CD14-positive monocyte (primary cell): ENCODE data around the gene CAPN8. TPM values are rescaled to one million over a fixed set of nuclear protein-coding genes. Genes with fewer than 3 reads are reported as not detected.

Source experiments
- DNase-seq, 3 donors: peaks; one replicate each; pipeline ENCODE4 v3.0.0-alpha.2; 2011 to 2022
- H2AFZ ChIP-seq: 2 replicates; pipeline ENCODE4 v1.6.0; 2012; ENCODE audit warnings: mild to moderate bottlenecking, low read depth, low read length, inconsistent platforms; ENCODE audit not compliant: insufficient read depth, poor library complexity, severe bottlenecking
- H3K27ac ChIP-seq, 2 donors: 1 replicate in 1 of 2; 2 replicates in 1 of 2; pipeline ENCODE4 v1.5.1; 2012 to 2013; ENCODE audit warnings: low read length in 2 of 2, control low read depth in 1 of 2, inconsistent platforms in 1 of 2, low read depth in 1 of 2, mild to moderate bottlenecking in 1 of 2
- H3K27me3 ChIP-seq, 2 donors: one replicate each; pipeline versions ENCODE4 v1.6.0 to v1.6.1; 2011 to 2013; ENCODE audit warnings: low read length in 2 of 2; ENCODE audit not compliant: control insufficient read depth in 2 of 2, insufficient read depth in 2 of 2
- H3K36me3 ChIP-seq, 2 donors: replicated peaks in 1 of 2; 1 replicate in 1 of 2; 2 replicates in 1 of 2; pipeline versions ENCODE4 v1.5.1 to v1.6.1; 2012 to 2013; ENCODE audit warnings: low read length in 2 of 2, control low read depth in 1 of 2, inconsistent platforms in 1 of 2, mild to moderate bottlenecking in 1 of 2; ENCODE audit not compliant: insufficient read depth in 2 of 2, control insufficient read depth in 1 of 2
- H3K4me1 ChIP-seq, 2 donors: 1 replicate in 1 of 2; 2 replicates in 1 of 2; pipeline versions ENCODE4 v1.5.1 to v1.6.1; 2012 to 2013; ENCODE audit warnings: low read length in 2 of 2, control low read depth in 1 of 2, inconsistent platforms in 1 of 2, mild to moderate bottlenecking in 1 of 2, moderate library complexity in 1 of 2; ENCODE audit not compliant: insufficient read depth in 2 of 2, control insufficient read depth in 1 of 2
- H3K4me2 ChIP-seq: replicated peaks from 2 replicates; pipeline ENCODE3; 2012; ENCODE audit warnings: low read length, moderate library complexity, mild to moderate bottlenecking; ENCODE audit not compliant: poor library complexity, severe bottlenecking; ENCODE audit errors: extremely low read depth
- H3K4me3 ChIP-seq, 3 experiments: fragments of 200-600 bp in 1 of 3; sonication (generic) in 1 of 3; replicated peaks in 1 of 3; 1 replicate in 2 of 3; 2 replicates in 1 of 3; pipeline ENCODE4 v1.5.1; 2011 to 2013; ENCODE audit warnings: low read length in 3 of 3, mild to moderate bottlenecking in 3 of 3, control low read depth in 2 of 3, low read depth in 2 of 3, inconsistent platforms in 1 of 3, moderate library complexity in 1 of 3
- H3K79me2 ChIP-seq: 2 replicates; pipeline ENCODE4 v1.6.0; 2012; ENCODE audit warnings: mild to moderate bottlenecking, control low read depth, inconsistent platforms, low read length, moderate library complexity; ENCODE audit not compliant: insufficient read depth
- H3K9ac ChIP-seq: 2 replicates; pipeline ENCODE4 v1.6.0; 2017; ENCODE audit warnings: low read length, mild to moderate bottlenecking; ENCODE audit not compliant: insufficient read depth, poor library complexity, severe bottlenecking
- H3K9me3 ChIP-seq, 2 donors: replicated peaks in 1 of 2; 1 replicate in 1 of 2; 2 replicates in 1 of 2; pipeline versions ENCODE4 v1.5.1 to v1.6.1; 2012 to 2013; ENCODE audit warnings: low read length in 2 of 2, control low read depth in 1 of 2; ENCODE audit not compliant: control insufficient read depth in 1 of 2, insufficient read depth in 1 of 2
- H4K20me1 ChIP-seq: 2 replicates; pipeline ENCODE4 v1.6.0; 2012; ENCODE audit warnings: mild to moderate bottlenecking, low read length, control low read depth, moderate library complexity; ENCODE audit not compliant: insufficient read depth
- H3K27ac Mint-ChIP-seq, 7 donors: one replicate each; pipeline ENCODE4 v1.8.0; 2020; ENCODE audit warnings: mild to moderate bottlenecking in 7 of 7, mixed read lengths in 7 of 7, moderate library complexity in 6 of 7, inconsistent platforms in 2 of 7
- H3K27me3 Mint-ChIP-seq, 3 donors: one replicate each; pipeline ENCODE4 v1.8.0; 2021 to 2022; ENCODE audit warnings: low read depth in 3 of 3, mild to moderate bottlenecking in 3 of 3, mixed read lengths in 3 of 3, moderate library complexity in 3 of 3, inconsistent platforms in 1 of 3
- H3K36me3 Mint-ChIP-seq, 2 donors: one replicate each; pipeline ENCODE4 v1.8.0; 2020; ENCODE audit warnings: mixed read lengths in 2 of 2, inconsistent platforms in 1 of 2, mild to moderate bottlenecking in 1 of 2
- H3K4me1 Mint-ChIP-seq: one replicate; pipeline ENCODE4 v1.8.0; 2020; ENCODE audit warnings: mild to moderate bottlenecking, mixed read lengths
- H3K4me3 Mint-ChIP-seq, 2 donors: one replicate each; pipeline ENCODE4 v1.8.0; 2020; ENCODE audit warnings: mild to moderate bottlenecking in 2 of 2, mixed read lengths in 2 of 2, moderate library complexity in 1 of 2
- H3K9me3 Mint-ChIP-seq, 7 donors: one replicate each; pipeline ENCODE4 v1.8.0; 2020 to 2022; ENCODE audit warnings: mixed read lengths in 7 of 7, mild to moderate bottlenecking in 6 of 7, moderate library complexity in 6 of 7, inconsistent platforms in 2 of 7
- CTCF ChIP-seq: fragments of 200-600 bp; IDR thresholded peaks from one replicate; pipeline ENCODE4 v1.8.0; 2022; ENCODE audit warnings: antibody characterized with exemption, mild to moderate bottlenecking
- WGBS: methylation state at CpG from one replicate; pipeline ENCODE4 v1.1.5; 2013; ENCODE audit warnings: missing lambda C conversion rate; ENCODE audit not compliant: insufficient coverage; 5-methylcytosine and 5-hydroxymethylcytosine counted together
- intact Hi-C, 2 donors: fragments of 100-400 bp; cut with micrococcal nuclease; formaldehyde crosslinking; loops; one replicate each; pipeline versions ENCODE4 v1.15.0 to v1.15.1; 2023
- polyA plus RNA-seq, 3 donors: library from polyadenylated mRNA; depleted of rRNA in 1 of 3; unstranded in 2 of 3; stranded (reverse) in 1 of 3; fragments of 300-500 nt in 2 of 3; fragments of >200 nt in 1 of 3; fragmentation: Illumina TruSeq in 2 of 3; gene quantifications; 1 replicate in 2 of 3; 2 replicates in 1 of 3; pipeline ENCODE4 v1.2.3, GENCODE V29; 2012 to 2021

The CAPN8 gene
- polyA plus RNA-seq, 3 donors, result 0.40 TPM; not detected in 2

- H3K27ac ChIP-seq, result no peak overlapping the region
These were observed 113.9 kb downstream of the CAPN8 start for GRCh38 chr1:223551610-223552009.

GRCh38 chr1:223549740-223550139 lies 115.8 kb downstream of the CAPN8 start:
- H3K36me3 Mint-ChIP-seq, result no peaks in the 10 kb centered on the region
- intact Hi-C loops, result no loop called here
- no CpG with 5 or more reads among the region's 1 CpG for WGBS
- TF ChIP-seq CTCF, result no peak
- peaks cover 0 to 11% (median 6%) of the 10 kb centered on the region in 7 donors for H3K9me3 Mint-ChIP-seq
- H3K27me3 Mint-ChIP-seq, result peaks cover 5 to 13% (median 8%) of the 10 kb centered on the region in 3 donors
- peak overlapping the region in 1 of 7 donors; percentile 72 for H3K27ac Mint-ChIP-seq
- peaks cover 0 to 4% of the 10 kb centered on the region in 2 donors for H3K9me3 ChIP-seq
- H3K4me3 ChIP-seq, result no peak overlapping the region
- no peaks in the 10 kb centered on the region for H4K20me1 ChIP-seq
- no peak for DNase-seq
- no peaks in the 10 kb centered on the region for H3K36me3 ChIP-seq
- peaks cover 22 to 23% of the 10 kb centered on the region in 2 donors for H3K4me1 ChIP-seq
- peaks cover 20% of the 10 kb centered on the region for H3K4me1 Mint-ChIP-seq
- no peak overlapping the region for H3K4me3 Mint-ChIP-seq
- no peak overlapping the region for H2AFZ ChIP-seq
- no peaks in the 10 kb centered on the region for H3K79me2 ChIP-seq
- H3K27ac ChIP-seq, result no peak overlapping the region
- H3K9ac ChIP-seq, result no peak overlapping the region
- H3K4me2 ChIP-seq, result no peak overlapping the region
- peaks cover 0 to 2% of the 10 kb centered on the region in 2 donors for H3K27me3 ChIP-seq

More at GRCh38 chr1:223551610-223552009, 113.9 kb downstream of the CAPN8 start:
- Mint-ChIP-seq H3K36me3 (no peaks in the 10 kb centered on the region), H3K4me3 (peak overlapping the region in 1 of 2 donors; percentile 11), H3K27ac (peak overlapping the region in 3 of 7 donors; percentile 53 to 83 (median 82)), H3K4me1 (peaks cover 20% of the 10 kb centered on the region), H3K27me3 (peaks cover 4 to 12% (median 5%) of the 10 kb centered on the region in 3 donors), H3K9me3 (peaks cover 0 to 11% (median 6%) of the 10 kb centered on the region in 7 donors)
- intact Hi-C loops, result no loop called here
- no peaks in the 10 kb centered on the region for H3K79me2 ChIP-seq
- no peaks in the 10 kb centered on the region for H3K36me3 ChIP-seq
- peak overlapping the region; percentile 12 for H2AFZ ChIP-seq
- H3K27me3 ChIP-seq, result peaks cover 0 to 2% of the 10 kb centered on the region in 2 donors
- H3K4me2 ChIP-seq, result no peak overlapping the region
- peak in 1 of 3 donors; percentile 44 for DNase-seq
- peaks cover 0 to 4% of the 10 kb centered on the region in 2 donors for H3K9me3 ChIP-seq
- H3K9ac ChIP-seq, result no peak overlapping the region
- H3K4me1 ChIP-seq, result peaks cover 22 to 23% of the 10 kb centered on the region in 2 donors
- H4K20me1 ChIP-seq, result no peaks in the 10 kb centered on the region
- no peak overlapping the region for H3K4me3 ChIP-seq
- WGBS, result no CpG with 5 or more reads among the region's 3 CpGs
- no peak for TF ChIP-seq CTCF
